H9 (cell line): ENCODE data around the gene PITPNM3. TPM values are rescaled to one million over a fixed set of nuclear protein-coding genes. Genes with fewer than 3 reads are reported as not detected.
A peak's percentile ranks its signal among the peaks of the same experiment; 100 is the strongest.

ENCODE experiments used
- DNase-seq: peaks from one replicate; pipeline ENCODE4 v3.0.0-alpha.2; 2017
- H2AFZ ChIP-seq: one replicate; pipeline ENCODE4 v1.6.1; 2013; ENCODE audit warnings: mild to moderate bottlenecking, low read length, control low read depth, moderate library complexity
- H2AK5ac ChIP-seq: 2 replicates; pipeline ENCODE4 v1.6.1; 2013; ENCODE audit warnings: low read length, control low read depth, mixed read lengths; ENCODE audit not compliant: insufficient read length
- H2BK120ac ChIP-seq: one replicate; pipeline ENCODE4 v1.6.1; 2013; ENCODE audit warnings: low read depth, mild to moderate bottlenecking, low read length, control low read depth, inconsistent platforms; ENCODE audit not compliant: poor library complexity, severe bottlenecking
- H2BK12ac ChIP-seq: 2 replicates; pipeline ENCODE4 v1.6.1; 2013; ENCODE audit warnings: low read length, control low read depth, mixed read lengths, low read depth; ENCODE audit not compliant: insufficient read length
- H2BK15ac ChIP-seq: 2 replicates; pipeline ENCODE4 v1.6.1; 2013; ENCODE audit warnings: low read depth, low read length, control low read depth
- H2BK20ac ChIP-seq: one replicate; pipeline ENCODE4 v1.6.1; 2013; ENCODE audit warnings: low read depth, mild to moderate bottlenecking, low read length, control low read depth, inconsistent platforms; ENCODE audit not compliant: poor library complexity, severe bottlenecking
- H2BK5ac ChIP-seq: 2 replicates; pipeline ENCODE4 v1.6.1; 2013; ENCODE audit warnings: low read length, control low read depth, mixed read lengths; ENCODE audit not compliant: insufficient read length
- H3K14ac ChIP-seq: 2 replicates; pipeline ENCODE4 v1.6.1; 2013; ENCODE audit warnings: low read length, control low read depth; ENCODE audit not compliant: insufficient read depth
- H3K18ac ChIP-seq: 2 replicates; pipeline ENCODE4 v1.6.1; 2013; ENCODE audit warnings: low read depth, mild to moderate bottlenecking, mixed read lengths, low read length, control low read depth; ENCODE audit not compliant: insufficient read length
- H3K23ac ChIP-seq: 2 replicates; pipeline ENCODE4 v1.6.1; 2013; ENCODE audit warnings: low read length, control low read depth, mixed read lengths, low read depth; ENCODE audit not compliant: insufficient read length
- H3K23me2 ChIP-seq: 2 replicates; pipeline ENCODE4 v1.6.1; 2013; ENCODE audit warnings: low read depth, mild to moderate bottlenecking, mixed read lengths, low read length, control low read depth; ENCODE audit not compliant: insufficient read length, poor library complexity, severe bottlenecking
- H3K27ac ChIP-seq: 2 replicates; pipeline ENCODE4 v1.5.1; 2013; ENCODE audit warnings: low read length, control low read depth, mixed read lengths, low read depth; ENCODE audit not compliant: insufficient read length
- H3K27me3 ChIP-seq: 2 replicates; pipeline ENCODE4 v1.6.1; 2013; ENCODE audit warnings: low read length, control low read depth, inconsistent platforms; ENCODE audit not compliant: insufficient read depth
- H3K4ac ChIP-seq: 2 replicates; pipeline ENCODE4 v1.6.1; 2013; ENCODE audit warnings: low read depth, mild to moderate bottlenecking, control low read depth, inconsistent platforms, low read length, moderate library complexity
- H3K4me1 ChIP-seq: 2 replicates; pipeline ENCODE4 v1.6.1; 2013; ENCODE audit warnings: low read length, control low read depth, inconsistent platforms; ENCODE audit not compliant: insufficient read depth
- H3K4me2 ChIP-seq: 2 replicates; pipeline ENCODE4 v1.6.1; 2013; ENCODE audit warnings: low read length, control low read depth, mixed read lengths; ENCODE audit not compliant: insufficient read length, insufficient read depth
- H3K56ac ChIP-seq: 2 replicates; pipeline ENCODE4 v1.6.1; 2013; ENCODE audit warnings: low read depth, mild to moderate bottlenecking, mixed read lengths, low read length, control low read depth; ENCODE audit not compliant: insufficient read length
- H3K79me1 ChIP-seq: 2 replicates; pipeline ENCODE4 v1.6.1; 2013; ENCODE audit warnings: low read depth, mild to moderate bottlenecking, moderate library complexity, low read length, control low read depth, inconsistent platforms; ENCODE audit not compliant: insufficient read depth, poor library complexity, severe bottlenecking
- H3K79me2 ChIP-seq: 2 replicates; pipeline ENCODE4 v1.6.1; 2013; ENCODE audit warnings: low read length, control low read depth, inconsistent platforms; ENCODE audit not compliant: insufficient read depth
- H3K9ac ChIP-seq: 2 replicates; pipeline ENCODE4 v1.6.1; 2013; ENCODE audit warnings: low read length, control low read depth, mixed read lengths; ENCODE audit not compliant: insufficient read length; ENCODE audit errors: extremely low read depth
- H3K9me3 ChIP-seq: one replicate; pipeline ENCODE4 v1.6.1; 2013; ENCODE audit warnings: low read depth, low read length, inconsistent platforms; ENCODE audit not compliant: control insufficient read depth
- H3T11ph ChIP-seq: one replicate; pipeline ENCODE4 v1.6.1; 2013; ENCODE audit warnings: mild to moderate bottlenecking, low read length, control low read depth, inconsistent platforms
- H4K20me1 ChIP-seq: one replicate; pipeline ENCODE4 v1.6.1; 2013; ENCODE audit not compliant: control insufficient read depth, insufficient read length, insufficient read depth
- H4K5ac ChIP-seq: 2 replicates; pipeline ENCODE4 v1.6.1; 2013; ENCODE audit warnings: low read depth, mild to moderate bottlenecking, mixed read lengths, low read length, control low read depth; ENCODE audit not compliant: insufficient read length
- H4K8ac ChIP-seq: replicated peaks from 2 replicates; pipeline ENCODE4 v1.6.1; 2013; ENCODE audit warnings: low read length, control low read depth, mixed read lengths, low read depth; ENCODE audit not compliant: insufficient read length
- H4K91ac ChIP-seq: 2 replicates; pipeline ENCODE4 v1.6.1; 2013; ENCODE audit warnings: low read depth, mild to moderate bottlenecking, moderate library complexity, mixed read lengths, low read length, control low read depth; ENCODE audit not compliant: insufficient read length
- H3K27ac Mint-ChIP-seq, 3 experiments: 2 replicates in 2 of 3; 3 replicates in 1 of 3; pipeline ENCODE4 v1.8.0; 2020 to 2021; ENCODE audit warnings: mixed read lengths in 3 of 3, mild to moderate bottlenecking in 1 of 3, moderate library complexity in 1 of 3
- H3K27me3 Mint-ChIP-seq: 2 replicates; pipeline ENCODE4 v1.8.0; 2021; ENCODE audit warnings: low read depth, mild to moderate bottlenecking, moderate library complexity, mixed read lengths
- H3K36me3 Mint-ChIP-seq, 3 experiments: 2 replicates in 2 of 3; 3 replicates in 1 of 3; pipeline ENCODE4 v1.8.0; 2020 to 2021; ENCODE audit warnings: low read depth in 3 of 3, mixed read lengths in 3 of 3; ENCODE audit not compliant: insufficient read depth in 1 of 3
- H3K4me1 Mint-ChIP-seq, 2 experiments: 2 replicates each; pipeline ENCODE4 v1.8.0; 2020; ENCODE audit warnings: mixed read lengths in 2 of 2
- H3K4me3 Mint-ChIP-seq, 2 experiments: 2 replicates in 1 of 2; 3 replicates in 1 of 2; pipeline ENCODE4 v1.8.0; 2020 to 2021; ENCODE audit warnings: mild to moderate bottlenecking in 2 of 2, mixed read lengths in 2 of 2, moderate library complexity in 1 of 2
- H3K9me3 Mint-ChIP-seq, 2 experiments: 2 replicates in 1 of 2; 3 replicates in 1 of 2; pipeline ENCODE4 v1.8.0; 2020; ENCODE audit warnings: mild to moderate bottlenecking in 2 of 2, mixed read lengths in 2 of 2, moderate library complexity in 1 of 2
- WGBS: extraction: QIAGEN DNeasy Blood & Tissue Kit; methylation state at CpG from one replicate; pipeline ENCODE4 v1.1.7; 2013; ENCODE audit warnings: missing lambda C conversion rate, low lambda C conversion rate, mixed read lengths; ENCODE audit not compliant: insufficient read length; ENCODE audit errors: extremely low coverage; 5-methylcytosine and 5-hydroxymethylcytosine counted together
- total RNA-seq: library from RNA; stranded (reverse); gene quantifications from 2 replicates; pipeline ENCODE4 v1.2.1, GENCODE V29; 2021
- TF ChIP-seq, protein P1 (sequence below): fragments of 200-600 bp; sonication (generic); conservative IDR thresholded peaks from 3 replicates; pipeline ENCODE4 v1.8.0; 2021; ENCODE audit warnings: antibody characterized with exemption, mild to moderate bottlenecking

Gene PITPNM3
- total RNA-seq, 1 experiment from 2014 or later: 3.4 TPM

DNA sequence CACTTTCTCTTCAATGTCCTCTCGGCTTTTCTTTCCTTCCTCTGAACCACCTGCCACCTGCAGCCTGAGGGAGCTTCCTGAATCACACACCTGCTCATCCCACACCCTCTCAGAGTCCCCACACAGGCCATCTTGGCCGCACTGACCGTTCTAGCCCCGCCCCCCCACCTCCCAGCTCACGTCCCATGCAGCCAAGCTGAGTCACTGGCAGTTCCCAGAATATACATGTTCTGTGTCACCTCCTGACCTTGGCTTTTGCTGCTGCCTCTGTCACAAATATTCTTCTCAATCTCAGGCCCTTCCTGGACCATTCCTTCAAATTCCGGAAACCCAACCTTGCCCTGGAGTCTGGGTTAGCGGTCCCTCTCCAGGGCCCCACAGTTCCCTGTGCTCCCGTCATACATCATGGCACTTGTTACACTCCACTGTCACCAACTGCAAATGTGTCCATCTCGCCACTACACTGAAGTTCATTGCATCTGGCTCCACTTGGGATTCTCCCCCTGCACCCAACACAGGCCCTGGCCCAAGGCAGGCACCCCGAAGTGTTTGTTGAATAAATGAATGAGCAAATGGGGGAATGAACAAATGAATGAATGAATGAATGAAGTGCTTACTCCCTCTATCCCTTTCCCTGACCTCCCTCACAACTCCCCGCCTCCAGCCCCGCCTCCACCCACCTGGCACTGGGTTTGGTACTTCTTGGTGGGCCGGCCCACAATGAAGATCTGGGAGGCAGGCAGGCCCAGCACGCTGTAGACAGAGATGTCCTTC lies 99.3 kb downstream of the PITPNM3 start:
- Histone ChIP-seq H3K79me1 (no peaks in the 10 kb centered on the region), H3K9ac (no peak overlapping the region), H3K4ac (no peak overlapping the region), H4K5ac (no peak overlapping the region), H3K27me3 (no peaks in the 10 kb centered on the region), H3K23ac (no peak overlapping the region), H3K4me2 (no peak overlapping the region), H2BK20ac (no peak overlapping the region), H2BK120ac (no peak overlapping the region), H3K18ac (no peak overlapping the region), H3K79me2 (no peaks in the 10 kb centered on the region), H2BK15ac (no peak overlapping the region), H3T11ph (no peak overlapping the region), H3K27ac (no peak overlapping the region), H4K20me1 (no peaks in the 10 kb centered on the region), H4K91ac (no peak overlapping the region), H3K9me3 (no peaks in the 10 kb centered on the region), H2BK5ac (no peak overlapping the region), H3K23me2 (peaks cover 5% of the 10 kb centered on the region), H2AFZ (no peak overlapping the region), H2AK5ac (no peak overlapping the region), H3K56ac (no peak overlapping the region), H4K8ac (no peak overlapping the region), H3K4me1 (peaks cover 20% of the 10 kb centered on the region; the same call in 1 of the 2 replicates), H2BK12ac (no peak overlapping the region), H3K14ac (no peak overlapping the region; the same call in 1 of the 2 replicates)
- Mint-ChIP-seq H3K27ac (peak overlapping the region in 2 of 3 experiments; percentile 17 to 48; a peak in 4 of 7 replicates), H3K4me3 (peak overlapping the region; percentile 8 to 13; a peak in 3 of 5 replicates), H3K9me3 (no peaks in the 10 kb centered on the region; a peak in 1 of 5 replicates), H3K27me3 (peaks cover 3% of the 10 kb centered on the region), H3K4me1 (peaks cover 45 to 54% of the 10 kb centered on the region in 2 experiments), H3K36me3 (peaks cover 0 to 1% (median 0%) of the 10 kb centered on the region in 3 experiments; a peak in 2 of 7 replicates)
- TF ChIP-seq, protein P1, sequence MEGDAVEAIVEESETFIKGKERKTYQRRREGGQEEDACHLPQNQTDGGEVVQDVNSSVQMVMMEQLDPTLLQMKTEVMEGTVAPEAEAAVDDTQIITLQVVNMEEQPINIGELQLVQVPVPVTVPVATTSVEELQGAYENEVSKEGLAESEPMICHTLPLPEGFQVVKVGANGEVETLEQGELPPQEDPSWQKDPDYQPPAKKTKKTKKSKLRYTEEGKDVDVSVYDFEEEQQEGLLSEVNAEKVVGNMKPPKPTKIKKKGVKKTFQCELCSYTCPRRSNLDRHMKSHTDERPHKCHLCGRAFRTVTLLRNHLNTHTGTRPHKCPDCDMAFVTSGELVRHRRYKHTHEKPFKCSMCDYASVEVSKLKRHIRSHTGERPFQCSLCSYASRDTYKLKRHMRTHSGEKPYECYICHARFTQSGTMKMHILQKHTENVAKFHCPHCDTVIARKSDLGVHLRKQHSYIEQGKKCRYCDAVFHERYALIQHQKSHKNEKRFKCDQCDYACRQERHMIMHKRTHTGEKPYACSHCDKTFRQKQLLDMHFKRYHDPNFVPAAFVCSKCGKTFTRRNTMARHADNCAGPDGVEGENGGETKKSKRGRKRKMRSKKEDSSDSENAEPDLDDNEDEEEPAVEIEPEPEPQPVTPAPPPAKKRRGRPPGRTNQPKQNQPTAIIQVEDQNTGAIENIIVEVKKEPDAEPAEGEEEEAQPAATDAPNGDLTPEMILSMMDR: no peak
- WGBS: no CpG with 5 or more reads among the region's 14 CpGs
- DNase-seq: peak; percentile 69
